HG02884 (cell line): ENCODE results near the gene LEO1.

Experiments used
- ATAC-seq: cut with Tn5 transposase; IDR thresholded peaks from one replicate; pipeline ENCODE4 v1.9.1; 2021; ENCODE audit warnings: mild to moderate bottlenecking, moderate library complexity; ENCODE audit not compliant: unreplicated experiment

Gene LEO1

GRCh38 chr15:51971375-51972133 is at the start of gene LEO1:
TSS of gene LEO1 (minus strand) at chr15:51971778. CDS start at chr15:51971745, 33 bp downstream.
- peak; percentile 79 for ATAC-seq

GRCh38 chr15:52021128-52021671 is 49.6 kb upstream of the LEO1 start:
- ATAC-seq, result no peak

DNA sequence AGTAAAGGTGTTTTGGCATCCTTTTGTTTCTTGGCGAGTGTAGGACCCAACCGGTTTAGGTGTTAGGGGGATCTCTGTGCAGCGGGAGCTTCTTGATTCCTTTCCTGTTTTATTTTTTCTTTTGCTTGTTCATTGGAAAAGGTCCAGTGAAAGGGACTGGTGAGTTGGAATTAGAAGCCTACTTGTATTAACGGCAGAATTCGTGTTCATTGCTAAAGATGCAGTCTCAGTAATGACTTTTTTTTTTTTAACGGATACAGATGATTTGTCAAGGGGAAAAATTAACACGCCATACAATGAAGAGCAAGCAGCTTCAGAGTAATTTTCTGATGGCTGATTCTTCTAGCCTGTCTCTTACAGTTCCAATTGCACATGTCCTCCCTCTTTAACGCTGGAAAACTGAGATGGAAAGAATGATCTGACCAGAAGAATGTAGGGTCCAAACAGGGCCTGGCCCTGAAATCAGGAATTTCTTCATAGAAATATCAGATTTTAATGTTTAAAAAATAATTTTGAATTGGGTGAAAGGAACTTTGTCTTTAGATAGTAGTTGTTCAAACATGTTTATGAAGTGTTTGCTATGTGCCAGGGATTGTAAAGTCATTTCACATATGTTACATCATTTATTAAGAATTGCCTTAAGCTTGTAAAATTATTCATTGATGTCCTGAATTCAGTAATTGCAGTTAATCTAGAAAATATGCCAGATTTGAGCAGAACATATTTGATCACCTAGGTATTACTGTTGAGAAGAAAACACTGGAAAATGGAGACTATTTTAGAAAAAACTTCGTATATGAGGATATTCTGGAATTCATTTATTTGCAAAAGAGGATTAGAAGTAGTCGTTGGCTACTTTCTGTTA is 48.9 kb upstream of the LEO1 start:
- no peak for ATAC-seq

GRCh38 chr15:52019394-52020220 is 48.0 kb upstream of the LEO1 start:
- ATAC-seq, result peak; percentile 50

DNA sequence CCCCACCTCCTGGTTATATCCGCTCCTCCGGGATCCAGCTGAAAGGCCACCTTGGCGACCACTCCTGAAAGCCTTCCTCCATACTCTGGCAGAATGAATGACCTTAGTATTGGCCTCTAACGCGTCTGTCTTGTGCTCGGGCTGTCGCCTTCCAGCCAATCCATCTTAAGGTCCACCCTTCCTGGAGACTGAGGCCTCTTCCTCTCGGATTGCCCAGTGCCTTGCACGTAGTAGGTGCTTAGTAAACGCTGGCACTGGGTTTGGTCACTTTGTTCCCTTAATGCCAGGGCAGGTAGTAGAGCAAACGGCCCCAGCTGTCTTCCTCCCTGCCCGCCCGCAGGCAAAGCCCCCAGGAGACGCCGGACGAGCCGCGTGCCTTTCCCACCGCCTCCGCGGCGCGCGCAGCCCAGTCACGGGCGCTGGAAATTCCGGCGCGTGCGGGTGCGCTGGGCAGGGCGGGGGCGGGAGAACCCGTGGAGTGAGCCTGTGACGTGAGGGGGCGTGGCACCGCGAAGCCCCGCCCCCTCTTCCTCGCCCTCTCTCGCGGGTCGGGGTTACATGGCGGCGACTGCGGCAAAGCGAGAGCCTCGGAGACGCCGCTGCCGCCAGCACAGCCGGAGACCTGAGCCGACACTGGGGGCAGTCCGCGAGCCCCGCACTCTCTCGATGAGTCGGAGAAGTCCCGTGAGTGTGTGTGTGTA is 47.3 kb upstream of the LEO1 start, which contains the start of gene MAPK6:
TSS of gene MAPK6 (plus strand) at position 527 of the 701 bp plus-strand sequence. CDS start 27,242 bp downstream, outside the sequence.
- ATAC-seq, result peak; percentile 55

DNA sequence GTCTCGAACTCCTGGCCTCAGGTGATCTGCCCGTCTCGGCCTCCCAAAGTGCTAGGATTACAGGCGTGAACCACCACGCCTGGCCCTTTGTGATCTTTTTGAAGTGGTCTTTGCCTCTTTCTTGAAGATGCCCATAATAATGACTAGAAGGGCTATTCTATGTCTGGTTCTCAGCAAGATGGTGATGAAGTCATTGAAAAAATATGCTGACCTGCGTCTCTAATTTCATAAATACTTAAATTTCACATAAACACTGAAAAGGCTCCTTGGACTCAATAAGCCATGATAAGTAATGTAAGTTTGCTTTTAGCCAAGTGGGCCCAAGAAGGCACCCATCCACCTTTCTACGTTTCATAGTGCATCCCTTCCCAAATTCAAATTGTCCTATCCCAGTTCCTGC is 46.7 kb upstream of the LEO1 start:
- no peak for ATAC-seq

- no peak for ATAC-seq
Observed at GRCh38 chr15:52016316-52016715, 44.7 kb upstream of the LEO1 start.

- ATAC-seq, result no peak
Observed at GRCh38 chr15:52014616-52015015, 43.0 kb upstream of the LEO1 start.

- ATAC-seq, result peak; percentile 55
Observed at GRCh38 chr15:52013151-52013791, 41.7 kb upstream of the LEO1 start.

DNA sequence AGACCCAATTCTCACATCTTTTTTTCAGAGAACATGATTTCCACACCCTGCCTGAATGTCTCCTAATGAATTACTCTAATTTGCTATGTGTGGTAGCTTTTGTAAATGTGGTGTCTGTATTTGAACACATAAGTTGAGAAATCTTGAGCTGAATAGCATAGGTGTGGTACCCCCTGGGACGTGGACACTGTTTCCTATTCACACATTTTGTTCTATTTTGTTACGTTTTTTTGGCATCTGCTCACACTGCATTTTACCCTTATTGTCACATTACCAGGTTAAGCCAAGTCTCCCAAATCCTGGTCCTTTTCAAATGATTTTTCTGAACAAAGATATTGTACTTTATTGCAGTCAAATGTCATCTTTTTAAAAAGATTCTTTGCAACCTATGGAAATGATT is 40.6 kb upstream of the LEO1 start:
- no peak for ATAC-seq

DNA sequence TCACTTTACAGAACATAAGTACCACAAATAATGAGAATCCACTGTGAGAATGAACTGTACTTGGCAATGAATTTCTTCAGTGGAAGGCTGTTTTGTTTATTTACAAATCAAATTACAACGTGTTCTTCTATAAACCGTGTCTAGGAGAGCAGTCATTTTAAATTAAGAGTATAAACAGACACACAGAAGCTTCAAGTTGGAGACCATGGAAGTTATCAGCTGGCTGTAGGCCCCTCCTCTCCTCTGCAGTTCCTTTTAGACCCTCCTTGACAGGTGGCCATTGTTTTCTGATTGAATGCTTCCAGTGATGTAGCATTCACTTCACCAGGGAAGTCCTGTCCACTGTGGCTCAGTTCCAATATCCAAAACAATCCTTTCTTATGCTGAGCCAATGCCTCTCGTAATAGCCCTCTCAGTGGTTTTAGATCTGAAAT is 40.1 kb upstream of the LEO1 start:
- ATAC-seq, result no peak

- no peak for ATAC-seq
Observed at GRCh38 chr15:52010633-52011595, 39.3 kb upstream of the LEO1 start.

GRCh38 chr15:52008698-52009434 is 37.3 kb upstream of the LEO1 start:
- ATAC-seq, result no peak

GRCh38 chr15:52008359-52008697 is 36.8 kb upstream of the LEO1 start:
- no peak for ATAC-seq

DNA sequence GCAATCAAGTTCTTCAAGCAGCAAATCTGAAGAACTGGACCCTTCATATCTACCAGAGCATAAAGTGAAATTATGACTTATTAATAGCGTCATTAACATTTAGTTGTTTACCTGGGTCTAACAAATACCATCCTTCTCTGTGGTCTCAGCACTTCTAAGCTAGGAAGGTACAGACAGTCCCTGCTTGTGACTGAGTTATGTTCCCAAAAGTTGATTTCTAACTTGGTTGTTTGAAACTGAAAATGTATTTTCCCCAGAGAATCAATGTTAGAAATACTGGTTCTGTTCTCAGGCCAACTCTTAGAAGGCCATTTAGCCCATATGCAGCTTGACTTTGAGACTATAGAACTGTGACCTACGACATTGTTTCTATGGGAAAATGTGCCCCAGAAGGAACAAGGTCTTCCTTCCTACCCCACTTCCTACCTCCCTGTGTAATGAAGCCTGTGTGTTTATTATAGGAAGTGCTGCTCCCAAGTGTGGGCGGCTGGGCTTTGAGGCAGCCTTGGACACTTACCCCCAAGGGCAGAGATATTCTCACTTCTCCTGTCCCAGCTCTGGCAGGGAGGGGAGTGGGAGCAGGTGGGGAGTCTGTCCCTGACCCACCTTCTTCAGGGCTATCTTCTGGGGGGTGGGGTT is 35.2 kb upstream of the LEO1 start:
- peak; percentile 27 for ATAC-seq

- peak; percentile 84 for ATAC-seq
Observed at GRCh38 chr15:52005748-52006701, 34.4 kb upstream of the LEO1 start.
